ENCODE measurements around the gene HIPK4. TPM values are rescaled to one million over a fixed set of nuclear protein-coding genes. Genes with fewer than 3 reads are reported as not detected.

The HIPK4 gene
- total and polyA plus RNA-seq, 9 of the 15 experiments (the other 6 are each of a cell fraction or from before 2014, with no cell fraction given): 0.06 to 0.09 TPM; not detected in 7

GRCh38 chr19:40374084-40374483 lies 15.9 kb downstream of the HIPK4 start (continued):
- TF ChIP-seq, protein P1, sequence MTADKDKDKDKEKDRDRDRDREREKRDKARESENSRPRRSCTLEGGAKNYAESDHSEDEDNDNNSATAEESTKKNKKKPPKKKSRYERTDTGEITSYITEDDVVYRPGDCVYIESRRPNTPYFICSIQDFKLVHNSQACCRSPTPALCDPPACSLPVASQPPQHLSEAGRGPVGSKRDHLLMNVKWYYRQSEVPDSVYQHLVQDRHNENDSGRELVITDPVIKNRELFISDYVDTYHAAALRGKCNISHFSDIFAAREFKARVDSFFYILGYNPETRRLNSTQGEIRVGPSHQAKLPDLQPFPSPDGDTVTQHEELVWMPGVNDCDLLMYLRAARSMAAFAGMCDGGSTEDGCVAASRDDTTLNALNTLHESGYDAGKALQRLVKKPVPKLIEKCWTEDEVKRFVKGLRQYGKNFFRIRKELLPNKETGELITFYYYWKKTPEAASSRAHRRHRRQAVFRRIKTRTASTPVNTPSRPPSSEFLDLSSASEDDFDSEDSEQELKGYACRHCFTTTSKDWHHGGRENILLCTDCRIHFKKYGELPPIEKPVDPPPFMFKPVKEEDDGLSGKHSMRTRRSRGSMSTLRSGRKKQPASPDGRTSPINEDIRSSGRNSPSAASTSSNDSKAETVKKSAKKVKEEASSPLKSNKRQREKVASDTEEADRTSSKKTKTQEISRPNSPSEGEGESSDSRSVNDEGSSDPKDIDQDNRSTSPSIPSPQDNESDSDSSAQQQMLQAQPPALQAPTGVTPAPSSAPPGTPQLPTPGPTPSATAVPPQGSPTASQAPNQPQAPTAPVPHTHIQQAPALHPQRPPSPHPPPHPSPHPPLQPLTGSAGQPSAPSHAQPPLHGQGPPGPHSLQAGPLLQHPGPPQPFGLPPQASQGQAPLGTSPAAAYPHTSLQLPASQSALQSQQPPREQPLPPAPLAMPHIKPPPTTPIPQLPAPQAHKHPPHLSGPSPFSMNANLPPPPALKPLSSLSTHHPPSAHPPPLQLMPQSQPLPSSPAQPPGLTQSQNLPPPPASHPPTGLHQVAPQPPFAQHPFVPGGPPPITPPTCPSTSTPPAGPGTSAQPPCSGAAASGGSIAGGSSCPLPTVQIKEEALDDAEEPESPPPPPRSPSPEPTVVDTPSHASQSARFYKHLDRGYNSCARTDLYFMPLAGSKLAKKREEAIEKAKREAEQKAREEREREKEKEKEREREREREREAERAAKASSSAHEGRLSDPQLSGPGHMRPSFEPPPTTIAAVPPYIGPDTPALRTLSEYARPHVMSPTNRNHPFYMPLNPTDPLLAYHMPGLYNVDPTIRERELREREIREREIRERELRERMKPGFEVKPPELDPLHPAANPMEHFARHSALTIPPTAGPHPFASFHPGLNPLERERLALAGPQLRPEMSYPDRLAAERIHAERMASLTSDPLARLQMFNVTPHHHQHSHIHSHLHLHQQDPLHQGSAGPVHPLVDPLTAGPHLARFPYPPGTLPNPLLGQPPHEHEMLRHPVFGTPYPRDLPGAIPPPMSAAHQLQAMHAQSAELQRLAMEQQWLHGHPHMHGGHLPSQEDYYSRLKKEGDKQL (CRISPR knock-in tag; IDR thresholded peaks at IDR 0.05; ENCODE audit: borderline replicate concordance): 0 out of 2 replicates have a peak, but pooled peaks have one; percentile 44
- TF ChIP-seq SRSF7 (optimal IDR thresholded peaks at IDR 0.05; ENCODE audit: low read depth, low read length) (no peak), ATF7 (IDR thresholded peaks at IDR 0.05) (no peak), ZC3H4 (CRISPR knock-in tag; IDR thresholded peaks at IDR 0.05; ENCODE audit: borderline replicate concordance) (no peak), RBBP5 (IDR thresholded peaks at IDR 0.05; ENCODE audit: borderline replicate concordance, insufficient read depth, low read length, poor library complexity, severe bottlenecking) (no peak), ZNF407 (IDR thresholded peaks at IDR 0.05; ENCODE audit: low read depth) (no peak), ZNF174 (CRISPR knock-in tag; IDR thresholded peaks at IDR 0.05) (no peak), RBM25 (IDR thresholded peaks at IDR 0.05; ENCODE audit: low read depth, low read length, severe bottlenecking) (peak; percentile 92), POLR3G (IDR thresholded peaks at IDR 0.05; ENCODE audit: extremely low read depth, insufficient read length, insufficient replicate concordance) (no peak)
- TF ChIP-seq, protein P2, sequence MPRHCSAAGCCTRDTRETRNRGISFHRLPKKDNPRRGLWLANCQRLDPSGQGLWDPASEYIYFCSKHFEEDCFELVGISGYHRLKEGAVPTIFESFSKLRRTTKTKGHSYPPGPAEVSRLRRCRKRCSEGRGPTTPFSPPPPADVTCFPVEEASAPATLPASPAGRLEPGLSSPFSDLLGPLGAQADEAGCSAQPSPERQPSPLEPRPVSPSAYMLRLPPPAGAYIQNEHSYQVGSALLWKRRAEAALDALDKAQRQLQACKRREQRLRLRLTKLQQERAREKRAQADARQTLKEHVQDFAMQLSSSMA (CRISPR knock-in tag; IDR thresholded peaks at IDR 0.05): no peak

Data from K562 (cell line).